Measurements from ENCODE around the gene TERB2.
"Not testable (repeated sequence)": the region's sequence is repeated elsewhere in the genome, so short reads cannot be mapped to it uniquely, and the experiment has no call there.

Gene TERB2

DNA sequence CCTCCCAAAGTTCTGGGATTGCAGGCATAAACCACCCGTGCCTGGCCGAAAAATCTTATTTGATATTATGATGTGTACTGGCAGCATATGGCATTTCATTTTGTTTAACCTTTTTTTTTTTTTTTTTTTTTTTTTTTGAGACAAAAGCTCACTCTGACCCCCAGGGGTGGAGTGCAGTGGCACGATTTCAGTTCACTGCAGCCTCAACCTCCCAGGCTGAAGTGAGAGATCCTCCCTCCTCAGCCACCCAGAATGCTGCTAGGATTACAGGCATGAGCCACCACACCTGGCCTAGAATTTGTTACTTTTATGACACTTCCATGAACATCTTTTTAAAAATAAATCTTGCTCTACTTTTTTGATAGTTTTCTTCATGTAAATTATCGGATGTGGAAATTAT lies 12.0 kb downstream of the TERB2 start:
- TF ChIP-seq, protein P1, sequence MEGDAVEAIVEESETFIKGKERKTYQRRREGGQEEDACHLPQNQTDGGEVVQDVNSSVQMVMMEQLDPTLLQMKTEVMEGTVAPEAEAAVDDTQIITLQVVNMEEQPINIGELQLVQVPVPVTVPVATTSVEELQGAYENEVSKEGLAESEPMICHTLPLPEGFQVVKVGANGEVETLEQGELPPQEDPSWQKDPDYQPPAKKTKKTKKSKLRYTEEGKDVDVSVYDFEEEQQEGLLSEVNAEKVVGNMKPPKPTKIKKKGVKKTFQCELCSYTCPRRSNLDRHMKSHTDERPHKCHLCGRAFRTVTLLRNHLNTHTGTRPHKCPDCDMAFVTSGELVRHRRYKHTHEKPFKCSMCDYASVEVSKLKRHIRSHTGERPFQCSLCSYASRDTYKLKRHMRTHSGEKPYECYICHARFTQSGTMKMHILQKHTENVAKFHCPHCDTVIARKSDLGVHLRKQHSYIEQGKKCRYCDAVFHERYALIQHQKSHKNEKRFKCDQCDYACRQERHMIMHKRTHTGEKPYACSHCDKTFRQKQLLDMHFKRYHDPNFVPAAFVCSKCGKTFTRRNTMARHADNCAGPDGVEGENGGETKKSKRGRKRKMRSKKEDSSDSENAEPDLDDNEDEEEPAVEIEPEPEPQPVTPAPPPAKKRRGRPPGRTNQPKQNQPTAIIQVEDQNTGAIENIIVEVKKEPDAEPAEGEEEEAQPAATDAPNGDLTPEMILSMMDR (IDR thresholded peaks at IDR 0.05; ENCODE audit: low read depth, low read length), result no peak
- H3K4me3 ChIP-seq (replicated peaks in 1 of 2; ENCODE audit: low read depth in 2 of 2, low read length in 2 of 2), result no peak overlapping the region
- DNase-seq (ENCODE audit: low read depth in 2 of 2), result no peak

DNA sequence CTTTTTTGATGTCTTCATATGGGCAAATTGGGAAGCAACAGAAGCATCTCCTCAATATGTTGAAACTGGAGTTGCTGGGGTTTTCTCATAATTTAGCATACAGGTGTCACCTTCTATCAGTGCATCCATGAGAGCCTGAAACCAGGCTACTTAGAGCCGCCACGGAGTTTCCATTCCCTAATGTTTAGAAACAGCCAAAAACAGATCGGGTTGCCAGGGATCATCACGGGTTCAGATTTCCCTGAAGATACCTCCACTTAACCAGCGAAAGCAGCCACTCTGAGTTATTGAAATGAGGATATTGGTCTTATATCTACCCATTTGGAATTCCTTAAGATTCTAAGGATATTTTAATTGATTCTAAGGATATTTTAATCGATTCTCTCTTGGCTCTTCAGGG lies 14.5 kb downstream of the TERB2 start:
- TF ChIP-seq, protein P1 (IDR thresholded peaks at IDR 0.05; ENCODE audit: low read depth, low read length), result no peak
- no peak overlapping the region for H3K4me3 ChIP-seq (replicated peaks in 1 of 2; ENCODE audit: low read depth in 2 of 2, low read length in 2 of 2)
- DNase-seq (ENCODE audit: low read depth in 2 of 2), result no peak

DNA sequence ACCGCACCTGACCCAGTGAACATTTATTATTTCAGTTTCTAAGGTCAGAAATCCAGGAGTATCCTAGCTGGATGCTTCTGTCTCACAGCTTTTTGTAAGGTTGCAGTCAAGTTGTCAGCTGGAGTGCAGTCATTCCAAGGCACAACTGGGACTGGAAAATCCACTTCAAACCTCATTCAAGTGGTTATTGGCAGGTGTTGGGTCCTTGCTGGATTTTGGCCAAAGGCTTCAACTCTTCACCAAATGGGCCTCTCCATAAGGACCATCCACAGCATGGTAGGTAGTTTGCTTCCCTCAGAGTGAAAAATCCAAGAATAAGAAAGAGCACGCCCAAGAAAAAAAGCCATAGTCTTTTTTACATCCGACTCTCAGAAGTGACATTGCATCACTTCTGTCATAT lies 19.7 kb downstream of the TERB2 start:
- not testable (repeated sequence) for DNase-seq (ENCODE audit: low read depth in 2 of 2); H3K4me3 ChIP-seq (replicated peaks in 1 of 2; ENCODE audit: low read depth in 2 of 2, low read length in 2 of 2)

DNA sequence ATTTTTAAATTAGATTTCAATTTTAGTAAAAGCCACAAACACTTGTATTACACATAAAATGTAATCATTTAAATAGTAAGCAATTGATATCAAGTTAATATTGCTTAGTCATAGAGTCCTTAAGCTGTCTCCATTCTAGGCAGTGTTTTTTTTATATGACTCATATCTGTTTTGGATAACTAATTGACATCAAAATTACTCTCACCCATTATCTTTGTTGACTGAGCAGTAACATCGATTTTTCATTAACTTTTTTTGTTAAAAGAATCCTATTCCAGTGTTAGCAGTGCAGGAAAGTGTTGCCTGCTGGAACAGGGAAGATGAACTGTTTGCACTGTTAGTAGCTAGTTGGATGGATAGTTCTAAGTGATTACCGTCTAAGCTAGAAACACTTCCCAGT lies 21.3 kb downstream of the TERB2 start:
- not testable (repeated sequence) for H3K4me3 ChIP-seq (replicated peaks in 1 of 2; ENCODE audit: low read depth in 2 of 2, low read length in 2 of 2); DNase-seq (ENCODE audit: low read depth in 2 of 2)

DNA sequence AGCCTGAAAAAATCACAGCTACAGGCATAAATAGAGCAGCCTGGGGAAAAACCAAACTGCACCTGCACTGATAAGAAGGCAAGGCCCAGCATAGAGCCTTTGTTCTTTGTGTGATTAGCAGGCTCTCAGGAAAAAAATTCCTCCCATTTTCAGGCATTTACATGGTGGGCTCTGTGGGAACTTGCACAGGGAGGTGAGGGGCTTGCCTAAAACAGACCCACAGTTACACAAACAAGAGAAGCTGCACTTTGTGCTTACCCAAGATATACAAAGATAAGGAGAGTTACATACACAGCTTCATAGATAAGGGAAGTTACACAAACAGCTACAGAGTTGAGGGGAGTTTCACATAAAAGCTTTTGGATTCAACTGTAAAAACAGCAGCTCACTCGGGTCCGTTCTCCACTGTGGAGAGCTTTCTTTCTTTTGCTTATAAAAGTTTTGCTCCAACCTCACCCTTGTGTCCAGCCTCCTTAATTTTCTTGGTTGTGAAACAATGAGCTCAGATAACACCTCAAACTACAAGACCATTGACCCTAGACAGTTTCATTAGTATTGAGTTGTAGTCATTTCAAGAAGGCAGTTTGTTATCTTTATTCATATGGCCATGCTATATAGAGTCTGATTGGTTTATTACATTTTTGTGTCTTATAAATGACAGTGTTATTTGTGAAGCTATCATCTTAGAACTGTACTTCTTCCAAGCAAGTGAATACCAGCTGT lies 23.3 kb downstream of the TERB2 start:
- DNase-seq (ENCODE audit: low read depth in 2 of 2); H3K4me3 ChIP-seq (replicated peaks in 1 of 2; ENCODE audit: low read depth in 2 of 2, low read length in 2 of 2): not testable (repeated sequence)

DNA sequence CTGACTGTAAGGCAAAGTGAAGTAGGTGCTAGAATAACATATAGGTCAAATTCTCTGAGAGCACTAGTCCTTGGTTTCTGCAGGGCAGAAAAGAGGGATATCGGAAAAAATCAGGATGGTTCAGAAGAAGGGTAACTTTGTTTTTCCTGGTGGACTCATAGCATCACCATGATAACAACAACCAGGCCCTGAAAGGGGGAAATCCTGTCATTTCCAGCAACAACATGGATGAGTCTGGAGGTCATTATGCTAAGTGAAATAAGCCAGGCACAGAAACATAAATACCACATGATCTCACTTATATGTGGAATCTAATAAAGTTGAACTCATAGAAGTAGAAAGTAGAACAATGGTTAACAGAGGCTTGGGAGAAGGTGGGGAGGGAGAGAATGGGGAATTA lies 27.7 kb downstream of the TERB2 start:
- H3K4me3 ChIP-seq (replicated peaks in 1 of 2; ENCODE audit: low read depth in 2 of 2, low read length in 2 of 2); DNase-seq (ENCODE audit: low read depth in 2 of 2): not testable (repeated sequence)

DNA sequence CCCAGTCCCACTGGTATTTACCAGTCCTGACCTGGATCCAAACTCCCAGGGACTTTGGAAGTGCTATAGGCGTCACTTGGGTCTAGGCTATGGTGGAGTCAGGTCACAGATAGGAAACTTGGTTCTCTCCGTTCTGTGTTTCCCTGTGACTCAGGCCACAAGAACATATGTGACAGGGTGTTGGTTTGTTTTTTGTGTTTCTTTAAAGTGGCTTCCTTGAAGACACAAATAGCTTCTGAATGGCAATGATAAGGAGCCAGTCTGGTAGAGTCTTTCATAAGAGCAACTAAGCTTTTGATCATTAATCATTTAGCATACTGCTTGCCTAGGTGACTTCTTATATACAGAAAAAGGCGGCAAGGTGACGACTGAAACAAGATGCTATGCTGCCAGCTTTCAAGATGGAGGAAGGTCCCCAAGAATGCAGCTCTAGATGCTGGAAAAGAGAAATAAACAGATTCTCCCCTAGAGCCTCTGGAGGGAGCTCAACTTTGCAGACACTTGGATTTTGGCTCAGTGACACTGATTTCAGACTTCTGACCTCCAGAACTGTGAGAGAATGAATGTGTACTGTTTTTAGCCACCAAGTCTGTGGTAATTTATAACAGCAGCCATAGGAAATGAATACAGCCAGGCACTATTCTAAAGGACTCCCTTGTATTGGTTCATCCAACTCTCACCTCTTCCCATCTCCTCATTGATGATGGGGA lies 30.0 kb downstream of the TERB2 start:
- not testable (repeated sequence) for DNase-seq (ENCODE audit: low read depth in 2 of 2)

DNA sequence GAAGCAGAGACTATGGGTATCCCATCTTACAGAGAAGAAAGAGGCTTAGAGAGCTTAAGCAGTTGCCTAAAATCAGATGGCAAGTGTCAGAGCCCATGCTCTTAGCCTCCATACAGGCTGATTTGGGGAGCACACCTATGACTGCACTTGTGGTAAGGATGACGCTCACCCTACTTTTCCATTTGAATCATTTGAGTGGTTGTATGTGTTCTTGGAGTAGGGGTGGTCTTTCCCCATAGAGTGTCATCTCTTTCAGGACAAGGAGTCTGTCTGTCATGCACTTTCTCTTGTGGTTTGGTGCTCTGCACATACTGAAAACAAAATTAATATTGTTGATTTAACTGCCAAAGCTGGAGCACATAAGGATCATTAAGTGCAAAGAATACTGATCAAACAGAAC lies 31.2 kb downstream of the TERB2 start:
- not testable (repeated sequence) for H3K4me3 ChIP-seq (replicated peaks in 1 of 2; ENCODE audit: low read depth in 2 of 2, low read length in 2 of 2); DNase-seq (ENCODE audit: low read depth in 2 of 2)

More for the DNA sequence above, 30.0 kb downstream of the TERB2 start:
- H3K4me3 ChIP-seq (replicated peaks in 1 of 2; ENCODE audit: low read depth in 2 of 2, low read length in 2 of 2), result not testable (repeated sequence)

DNA sequence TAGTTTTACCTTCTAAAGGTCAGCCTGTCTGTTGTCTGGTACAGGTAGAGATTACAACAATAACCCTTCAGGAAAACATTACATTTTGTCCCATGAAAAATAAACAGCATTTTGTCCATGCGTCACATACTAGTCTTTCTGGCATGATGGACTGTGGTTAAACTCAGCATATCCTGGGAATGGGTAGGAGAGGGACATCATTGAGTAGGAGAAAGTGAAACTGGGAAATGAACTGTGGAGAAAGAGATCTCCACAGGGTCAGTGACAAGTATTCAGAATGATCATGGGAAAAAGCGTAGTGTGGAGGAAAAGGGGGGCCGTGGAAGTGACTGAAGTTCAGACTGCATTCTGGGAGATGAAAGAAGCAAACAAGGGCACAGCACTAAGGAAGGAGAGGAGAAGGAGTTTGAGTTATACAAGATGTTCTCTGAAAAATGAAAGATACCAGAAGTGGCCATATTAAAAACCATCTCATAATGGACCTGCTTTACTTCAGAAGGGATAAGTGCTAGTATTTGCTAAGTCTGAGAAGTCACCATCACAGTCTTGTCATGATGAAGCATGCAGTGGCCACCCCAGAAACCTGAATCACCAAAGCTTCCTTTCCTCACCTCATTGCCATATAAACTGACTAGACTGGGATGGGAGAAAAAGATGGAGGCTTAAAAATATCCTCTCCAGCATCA lies 31.8 kb downstream of the TERB2 start:
- not testable (repeated sequence) for H3K4me3 ChIP-seq (replicated peaks in 1 of 2; ENCODE audit: low read depth in 2 of 2, low read length in 2 of 2); DNase-seq (ENCODE audit: low read depth in 2 of 2)

DNA sequence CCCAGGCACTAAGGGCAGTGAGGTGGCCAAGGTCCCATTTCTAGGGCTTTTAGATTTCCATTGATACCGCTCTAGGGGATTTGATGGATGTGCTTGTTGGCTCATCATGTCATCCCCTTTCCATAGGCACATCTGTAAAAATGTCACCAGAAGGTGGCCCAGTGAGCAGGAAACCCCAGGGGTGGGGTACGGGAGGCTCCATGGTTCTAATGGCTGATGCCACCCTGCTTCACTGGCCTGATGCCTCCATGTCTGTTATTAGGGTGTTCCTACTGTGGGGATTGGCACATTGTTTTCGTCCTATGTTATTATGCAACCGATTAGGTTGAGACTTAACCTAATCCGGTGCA lies 32.4 kb downstream of the TERB2 start:
- DNase-seq (ENCODE audit: low read depth in 2 of 2); H3K4me3 ChIP-seq (replicated peaks in 1 of 2; ENCODE audit: low read depth in 2 of 2, low read length in 2 of 2): not testable (repeated sequence)

DNA sequence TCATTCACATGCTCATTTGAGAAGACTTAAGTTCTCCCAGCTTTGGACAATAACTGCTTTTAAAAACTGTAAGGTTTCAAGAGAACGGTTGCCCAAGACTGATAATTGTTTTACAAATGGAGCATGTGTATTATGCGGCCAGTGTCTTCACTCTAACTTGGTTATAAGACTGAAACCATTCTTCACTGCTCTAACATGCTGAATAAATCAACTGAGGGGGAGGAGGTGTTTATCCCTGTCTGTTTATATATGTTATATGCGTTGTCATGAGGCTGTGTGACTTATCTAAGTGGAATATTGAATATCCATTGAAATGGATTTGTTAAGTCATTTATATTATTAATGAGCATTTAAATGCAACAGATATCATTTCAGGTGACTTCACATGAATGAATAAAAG lies 41.1 kb downstream of the TERB2 start:
- not testable (repeated sequence) for DNase-seq (ENCODE audit: low read depth in 2 of 2); H3K4me3 ChIP-seq (replicated peaks in 1 of 2; ENCODE audit: low read depth in 2 of 2, low read length in 2 of 2)

Measured in cardiac fibroblast (primary cell).